NB4 (cell line): ENCODE results near the gene PTPRG.

ENCODE experiments used
- CTCF ChIP-seq: IDR thresholded peaks from one replicate; pipeline ENCODE4 v1.5.1; 2012; ENCODE audit warnings: low read depth, low read length
- MAX ChIP-seq: IDR thresholded peaks from 2 replicates; pipeline ENCODE4 v1.6.1; 2011; ENCODE audit warnings: low read depth, low read length
- MYC ChIP-seq: IDR thresholded peaks from 2 replicates; pipeline ENCODE4 v1.6.1; 2011; ENCODE audit warnings: low read depth, low read length
- POLR2A ChIP-seq: IDR thresholded peaks from 2 replicates; pipeline ENCODE4 v1.6.1; 2011; ENCODE audit warnings: mild to moderate bottlenecking; ENCODE audit not compliant: insufficient read length; ENCODE audit errors: extremely low read depth

- no peak for TF ChIP-seq CTCF
- TF ChIP-seq POLR2A, result no peak
- TF ChIP-seq MAX, result no peak
- no peak for TF ChIP-seq MYC
Measured at GRCh38 chr3:61727435-61727834, 166.1 kb downstream of the PTPRG start.
